HCT116 (cell line): ENCODE results near the gene PRAMEF1. TPM values are rescaled to one million over a fixed set of nuclear protein-coding genes. Genes with fewer than 3 reads are reported as not detected.

ENCODE experiments used
- ATAC-seq: fragments of 200-7000 bp; cut with Tn5 transposase; 2 replicates; pipeline ENCODE4 v1.9.1; 2020; ENCODE audit warnings: mild to moderate bottlenecking, moderate library complexity
- BruUV-seq: library from RNA; stranded (reverse); fragments of 400-500 nt; replicated peaks from 2 replicates; lab custom pipeline; 2021; lab: Mats Ljungman, UMichigan
- CTCF ChIA-PET: fragments of 300-600 bp; sonication (Branson Sonifier 250); formaldehyde crosslinking; loops from one replicate; lab custom pipeline; 2021; ENCODE audit warnings: antibody characterized with exemption; lab: Charles Lee
- POLR2A ChIA-PET: fragments of 300-600, 350-600 bp; sonication (Branson Sonifier 250); formaldehyde crosslinking; loops from one replicate; lab custom pipeline; 2021; ENCODE audit warnings: antibody characterized with exemption; lab: Charles Lee
- RAD21 ChIA-PET, 2 experiments: fragments of 300-600 bp; sonication (Branson Sonifier 250); formaldehyde crosslinking; loops; one replicate each; lab custom pipeline; 2023; ENCODE audit warnings: low total read pairs in 2 of 2; ENCODE audit not compliant: uncharacterized antibody in 2 of 2, unreplicated experiment in 2 of 2, low non-redundant PET in 1 of 2; lab: Charles Lee
- DNase-seq: peaks from one replicate; pipeline ENCODE4 v3.0.0-alpha.2; 2010; ENCODE audit warnings: low read depth, low spot score
- H2AFZ ChIP-seq: fragments of 200-600 bp; shearing (Covaris generic), sonication (generic); 2 replicates; pipeline ENCODE4 v1.6.1; 2017; ENCODE audit warnings: low read depth, mixed run types, mixed read lengths, antibody characterized with exemption, low read length; ENCODE audit not compliant: poor library complexity, severe bottlenecking
- H3K27ac ChIP-seq: 2 replicates; pipeline ENCODE4 v1.5.1; 2012; ENCODE audit warnings: low read depth, low read length
- H3K27me3 ChIP-seq: fragments of 200-600 bp; sonication (generic); 2 replicates; pipeline ENCODE4 v1.6.1; 2016; ENCODE audit warnings: mixed run types, low read length, mixed read lengths; ENCODE audit not compliant: insufficient read depth
- H3K36me3 ChIP-seq, 2 experiments: fragments of 200-500 bp in 1 of 2; fragments of 200-600 bp in 1 of 2; sonication (Bioruptor generic) in 1 of 2; sonication (generic) in 1 of 2; 2 replicates each; pipeline versions ENCODE4 v1.5.1 to v1.6.1; 2014 to 2016; ENCODE audit warnings: low read length in 2 of 2, inconsistent platforms in 1 of 2, mixed read lengths in 1 of 2, mixed run types in 1 of 2; ENCODE audit not compliant: insufficient read depth in 2 of 2, control insufficient read depth in 1 of 2
- H3K4me1 ChIP-seq, 2 experiments: fragments of 200-600 bp in 1 of 2; sonication (generic) in 1 of 2; 2 replicates each; pipeline versions ENCODE4 v1.5.1 to v1.6.1; 2012 to 2017; ENCODE audit warnings: low read length in 2 of 2, inconsistent platforms in 1 of 2, mild to moderate bottlenecking in 1 of 2, mixed read lengths in 1 of 2, mixed run types in 1 of 2, moderate library complexity in 1 of 2; ENCODE audit not compliant: insufficient read depth in 2 of 2, control insufficient read depth in 1 of 2
- H3K4me2 ChIP-seq: fragments of 200-600 bp; sonication (generic); 2 replicates; pipeline ENCODE4 v1.6.1; 2017; ENCODE audit warnings: mixed run types, low read length, mixed read lengths
- H3K4me3 ChIP-seq, 2 experiments: fragments of 200-600 bp in 1 of 2; sonication (generic) in 1 of 2; replicated peaks in 1 of 2; 2 replicates each; pipeline ENCODE4 v1.5.1; 2011 to 2016; ENCODE audit warnings: low read length in 2 of 2, control low read depth in 1 of 2, low read depth in 1 of 2, mild to moderate bottlenecking in 1 of 2, mixed read lengths in 1 of 2, mixed run types in 1 of 2
- H3K79me2 ChIP-seq: fragments of 200-600 bp; sonication (generic); 2 replicates; pipeline ENCODE4 v1.6.1; 2017; ENCODE audit warnings: mild to moderate bottlenecking, mixed run types, low read length, moderate library complexity, mixed read lengths; ENCODE audit not compliant: insufficient read depth
- H3K9ac ChIP-seq: fragments of 200-600 bp; sonication (generic); 2 replicates; pipeline ENCODE4 v1.6.1; 2016; ENCODE audit warnings: low read length, mixed read lengths
- H3K9me2 ChIP-seq: fragments of 200-600 bp; sonication (generic), shearing (Covaris generic); 2 replicates; pipeline ENCODE4 v1.6.1; 2017; ENCODE audit warnings: mixed run types, mild to moderate bottlenecking, moderate library complexity; ENCODE audit not compliant: insufficient read depth
- H3K9me3 ChIP-seq, 2 experiments: fragments of 200-500 bp in 1 of 2; fragments of 200-600 bp in 1 of 2; sonication (Bioruptor generic) in 1 of 2; sonication (generic) in 1 of 2; 2 replicates each; pipeline ENCODE4 v1.6.1; 2014 to 2017; ENCODE audit warnings: low read length in 2 of 2, mixed read lengths in 2 of 2, inconsistent platforms in 1 of 2, low read depth in 1 of 2, mild to moderate bottlenecking in 1 of 2, mixed run types in 1 of 2, moderate library complexity in 1 of 2; ENCODE audit not compliant: control insufficient read depth in 1 of 2, insufficient read depth in 1 of 2
- H4K20me1 ChIP-seq: fragments of 200-600 bp; sonication (generic), shearing (Covaris generic); 2 replicates; pipeline ENCODE4 v1.6.1; 2017; ENCODE audit warnings: mixed run types, mild to moderate bottlenecking, moderate library complexity; ENCODE audit not compliant: insufficient read depth
- CEBPB ChIP-seq: IDR thresholded peaks from 2 replicates; pipeline ENCODE4 v1.6.1; 2012; ENCODE audit warnings: low read depth
- ELF1 ChIP-seq: IDR thresholded peaks from 2 replicates; pipeline ENCODE4 v1.6.1; 2012; ENCODE audit warnings: low read depth, borderline replicate concordance
- intact Hi-C: fragments of 100-400 bp; cut with micrococcal nuclease; formaldehyde crosslinking; loops from 2 replicates; pipeline ENCODE4 v1.10.0; 2022
- total RNA-seq: library from RNA; stranded (reverse); gene quantifications from one replicate; pipeline ENCODE4 v1.2.1, GENCODE V29; 2021; ENCODE audit not compliant: unreplicated experiment
- TF ChIP-seq, protein P1 (sequence below): IDR thresholded peaks from 2 replicates; pipeline ENCODE4 v1.6.1; 2012; ENCODE audit warnings: low read depth
- TF ChIP-seq, protein P2 (sequence below), 3 experiments: fragments of 200-600 bp in 1 of 3; sonication (generic) in 1 of 3; IDR thresholded peaks in 2 of 3; conservative IDR thresholded peaks in 1 of 3; 2 replicates each; pipeline ENCODE4 v1.5.1; 2012 to 2017; ENCODE audit warnings: low read depth in 2 of 3, low read length in 2 of 3, antibody characterized with exemption in 1 of 3, borderline replicate concordance in 1 of 3, control low read depth in 1 of 3, mild to moderate bottlenecking in 1 of 3, mixed read lengths in 1 of 3, mixed run types in 1 of 3, moderate library complexity in 1 of 3; ENCODE audit not compliant: insufficient read depth in 1 of 3
- TF ChIP-seq, protein P3 (sequence below): IDR thresholded peaks from 2 replicates; pipeline ENCODE4 v1.6.1; 2012

PRAMEF1 gene
- total RNA-seq, 1 experiment from 2014 or later, result not detected

DNA sequence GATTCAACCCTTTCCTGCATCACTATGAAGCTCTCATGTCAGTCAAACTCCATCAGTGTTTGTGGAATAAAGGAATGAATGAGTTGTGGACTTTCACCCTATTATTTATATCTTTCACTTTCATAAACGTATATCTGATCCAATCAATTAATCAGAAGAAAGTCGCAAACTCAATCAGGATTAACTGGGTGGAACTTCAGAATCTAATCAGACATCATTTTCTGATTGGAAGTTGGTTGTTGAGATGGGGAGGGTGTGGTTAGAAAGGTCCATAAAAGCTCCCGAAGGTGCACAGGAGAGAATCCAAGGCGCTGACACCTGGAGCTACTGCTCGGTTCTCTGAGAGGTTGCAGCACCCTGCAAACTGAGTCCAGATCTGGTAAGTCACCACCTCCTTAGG, 17.8 kb upstream of the PRAMEF1 start, which contains the start of gene PRAMEF12 (continued):
- TF ChIP-seq, protein P1, sequence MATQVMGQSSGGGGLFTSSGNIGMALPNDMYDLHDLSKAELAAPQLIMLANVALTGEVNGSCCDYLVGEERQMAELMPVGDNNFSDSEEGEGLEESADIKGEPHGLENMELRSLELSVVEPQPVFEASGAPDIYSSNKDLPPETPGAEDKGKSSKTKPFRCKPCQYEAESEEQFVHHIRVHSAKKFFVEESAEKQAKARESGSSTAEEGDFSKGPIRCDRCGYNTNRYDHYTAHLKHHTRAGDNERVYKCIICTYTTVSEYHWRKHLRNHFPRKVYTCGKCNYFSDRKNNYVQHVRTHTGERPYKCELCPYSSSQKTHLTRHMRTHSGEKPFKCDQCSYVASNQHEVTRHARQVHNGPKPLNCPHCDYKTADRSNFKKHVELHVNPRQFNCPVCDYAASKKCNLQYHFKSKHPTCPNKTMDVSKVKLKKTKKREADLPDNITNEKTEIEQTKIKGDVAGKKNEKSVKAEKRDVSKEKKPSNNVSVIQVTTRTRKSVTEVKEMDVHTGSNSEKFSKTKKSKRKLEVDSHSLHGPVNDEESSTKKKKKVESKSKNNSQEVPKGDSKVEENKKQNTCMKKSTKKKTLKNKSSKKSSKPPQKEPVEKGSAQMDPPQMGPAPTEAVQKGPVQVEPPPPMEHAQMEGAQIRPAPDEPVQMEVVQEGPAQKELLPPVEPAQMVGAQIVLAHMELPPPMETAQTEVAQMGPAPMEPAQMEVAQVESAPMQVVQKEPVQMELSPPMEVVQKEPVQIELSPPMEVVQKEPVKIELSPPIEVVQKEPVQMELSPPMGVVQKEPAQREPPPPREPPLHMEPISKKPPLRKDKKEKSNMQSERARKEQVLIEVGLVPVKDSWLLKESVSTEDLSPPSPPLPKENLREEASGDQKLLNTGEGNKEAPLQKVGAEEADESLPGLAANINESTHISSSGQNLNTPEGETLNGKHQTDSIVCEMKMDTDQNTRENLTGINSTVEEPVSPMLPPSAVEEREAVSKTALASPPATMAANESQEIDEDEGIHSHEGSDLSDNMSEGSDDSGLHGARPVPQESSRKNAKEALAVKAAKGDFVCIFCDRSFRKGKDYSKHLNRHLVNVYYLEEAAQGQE, result no peak
- TF ChIP-seq, protein P2, sequence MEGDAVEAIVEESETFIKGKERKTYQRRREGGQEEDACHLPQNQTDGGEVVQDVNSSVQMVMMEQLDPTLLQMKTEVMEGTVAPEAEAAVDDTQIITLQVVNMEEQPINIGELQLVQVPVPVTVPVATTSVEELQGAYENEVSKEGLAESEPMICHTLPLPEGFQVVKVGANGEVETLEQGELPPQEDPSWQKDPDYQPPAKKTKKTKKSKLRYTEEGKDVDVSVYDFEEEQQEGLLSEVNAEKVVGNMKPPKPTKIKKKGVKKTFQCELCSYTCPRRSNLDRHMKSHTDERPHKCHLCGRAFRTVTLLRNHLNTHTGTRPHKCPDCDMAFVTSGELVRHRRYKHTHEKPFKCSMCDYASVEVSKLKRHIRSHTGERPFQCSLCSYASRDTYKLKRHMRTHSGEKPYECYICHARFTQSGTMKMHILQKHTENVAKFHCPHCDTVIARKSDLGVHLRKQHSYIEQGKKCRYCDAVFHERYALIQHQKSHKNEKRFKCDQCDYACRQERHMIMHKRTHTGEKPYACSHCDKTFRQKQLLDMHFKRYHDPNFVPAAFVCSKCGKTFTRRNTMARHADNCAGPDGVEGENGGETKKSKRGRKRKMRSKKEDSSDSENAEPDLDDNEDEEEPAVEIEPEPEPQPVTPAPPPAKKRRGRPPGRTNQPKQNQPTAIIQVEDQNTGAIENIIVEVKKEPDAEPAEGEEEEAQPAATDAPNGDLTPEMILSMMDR (IDR thresholded peaks at IDR 0.05 in 2 of 3, conservative IDR thresholded peaks at IDR 0.05 in 1 of 3; ENCODE audit: borderline replicate concordance in 1 of 3, insufficient read depth in 1 of 3, low read depth in 2 of 3, low read length in 2 of 3), result no peak
- TF ChIP-seq ELF1 (no peak), CEBPB (no peak)

DNA sequence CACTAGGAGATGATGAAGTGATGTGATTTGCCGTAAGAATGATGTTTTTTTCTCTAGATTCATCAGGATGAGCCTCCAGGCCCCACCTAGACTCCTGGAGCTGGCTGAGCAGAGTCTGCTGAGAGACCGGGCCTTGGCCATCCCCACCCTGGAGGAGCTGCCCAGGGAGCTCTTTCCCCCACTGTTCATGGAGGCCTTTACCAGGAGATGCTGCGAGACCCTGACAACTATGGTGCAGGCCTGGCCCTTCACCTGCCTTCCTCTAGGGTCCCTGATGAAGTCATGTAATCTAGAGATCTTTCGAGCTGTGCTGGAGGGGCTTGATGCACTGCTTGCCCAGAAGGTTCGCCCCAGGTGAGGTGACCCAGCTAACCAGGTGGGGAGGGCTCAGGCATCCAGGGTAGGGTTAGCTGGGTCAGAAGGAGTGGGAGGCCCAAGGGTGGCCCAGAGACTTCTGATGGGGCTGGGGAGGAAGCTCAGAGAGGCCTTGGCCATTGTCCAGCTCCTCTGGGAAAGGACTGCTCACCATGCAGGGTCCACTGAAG, 16.3 kb upstream of the PRAMEF1 start:
- ChIA-PET RAD21 (no interaction called here), CTCF (no interaction called here)
- Histone ChIP-seq H3K4me2 (no peak overlapping the region), H3K79me2 (no peaks in the 10 kb centered on the region), H3K9ac (no peak overlapping the region), H3K27me3 (peaks cover 6% of the 10 kb centered on the region; the same call in 1 of the 2 replicates), H3K4me1 (no peaks in the 10 kb centered on the region), H3K36me3 (no peaks in the 10 kb centered on the region), H2AFZ (no peak overlapping the region)
- BruUV-seq, result no TSS peak
- ATAC-seq, result no peak
- TF ChIP-seq, protein P3, sequence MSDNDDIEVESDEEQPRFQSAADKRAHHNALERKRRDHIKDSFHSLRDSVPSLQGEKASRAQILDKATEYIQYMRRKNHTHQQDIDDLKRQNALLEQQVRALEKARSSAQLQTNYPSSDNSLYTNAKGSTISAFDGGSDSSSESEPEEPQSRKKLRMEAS, result no peak
- TF ChIP-seq, all 23 proteins: peak for 0
- no peak for DNase-seq
- H3K9me3 ChIP-seq, result no peaks in the 10 kb centered on the region
- no peak overlapping the region for H3K4me3 ChIP-seq
- no peaks in the 10 kb centered on the region for H3K9me2 ChIP-seq
- POLR2A ChIA-PET, result no interaction called here
- no peak overlapping the region for H3K27ac ChIP-seq
- no peaks in the 10 kb centered on the region for H4K20me1 ChIP-seq
- intact Hi-C loops, result loop anchor here (5.0 to 10.0 kb wide), 2 partner anchors 463 to 500 kb away; no protein-coding TSS in a partner anchor
